GM23248 (cell line): ENCODE data around the gene OPTC. TPM values are rescaled to one million over a fixed set of nuclear protein-coding genes. Genes with fewer than 3 reads are reported as not detected.

Experiments used
- DNase-seq: peaks from one replicate; pipeline ENCODE4 v3.0.0-alpha.2; 2015
- H2AFZ ChIP-seq: fragments of 200-600 bp; sonication (generic); 2 replicates; pipeline ENCODE4 v1.6.1; 2016; ENCODE audit warnings: antibody characterized with exemption
- H3F3A ChIP-seq: fragments of 200-600 bp; sonication (generic); 2 replicates; pipeline ENCODE4 v1.6.1; 2016; ENCODE audit warnings: mild to moderate bottlenecking, antibody characterized with exemption, mixed run types; ENCODE audit not compliant: insufficient read depth
- H3K27ac ChIP-seq: fragments of 200-600 bp; sonication (generic); 2 replicates; pipeline ENCODE4 v1.5.1; 2016; ENCODE audit warnings: mild to moderate bottlenecking
- H3K27me3 ChIP-seq: fragments of 200-600 bp; sonication (generic); replicated peaks from 2 replicates; pipeline ENCODE4 v1.6.1; 2016; ENCODE audit warnings: mild to moderate bottlenecking; ENCODE audit not compliant: insufficient read depth
- H3K36me3 ChIP-seq: fragments of 200-600 bp; sonication (generic); 2 replicates; pipeline ENCODE4 v1.6.1; 2016; ENCODE audit warnings: low read depth, mild to moderate bottlenecking
- H3K4me1 ChIP-seq: fragments of 200-600 bp; sonication (generic); 2 replicates; pipeline ENCODE4 v1.6.1; 2016; ENCODE audit warnings: mild to moderate bottlenecking; ENCODE audit not compliant: insufficient read depth
- H3K4me2 ChIP-seq: fragments of 200-600 bp; sonication (generic); one replicate; pipeline ENCODE4 v1.6.1; 2016; ENCODE audit warnings: mild to moderate bottlenecking; ENCODE audit not compliant: unreplicated experiment
- H3K4me3 ChIP-seq: fragments of 200-600 bp; sonication (generic); 2 replicates; pipeline ENCODE4 v1.5.1; 2016; ENCODE audit warnings: mild to moderate bottlenecking
- H3K79me2 ChIP-seq: fragments of 200-600 bp; sonication (generic); 2 replicates; pipeline ENCODE4 v1.6.1; 2016; ENCODE audit warnings: mild to moderate bottlenecking; ENCODE audit not compliant: insufficient read depth
- H3K9ac ChIP-seq: fragments of 200-600 bp; sonication (generic); 2 replicates; pipeline ENCODE4 v1.6.1; 2016; ENCODE audit warnings: mild to moderate bottlenecking
- H3K9me2 ChIP-seq: fragments of 200-600 bp; sonication (generic); 2 replicates; pipeline ENCODE4 v1.6.1; 2016; ENCODE audit warnings: mixed run types, mild to moderate bottlenecking, moderate library complexity; ENCODE audit not compliant: insufficient read depth
- H3K9me3 ChIP-seq: fragments of 200-600 bp; sonication (generic); one replicate; pipeline ENCODE4 v1.6.1; 2017; ENCODE audit warnings: low read depth
- H4K20me1 ChIP-seq: fragments of 200-600 bp; sonication (generic); 2 replicates; pipeline ENCODE4 v1.6.0; 2016; ENCODE audit not compliant: insufficient read depth
- EZH2 ChIP-seq: fragments of 200-600 bp; sonication (generic); IDR thresholded peaks from 2 replicates; pipeline ENCODE4 v1.6.1; 2018; ENCODE audit warnings: antibody characterized with exemption, mild to moderate bottlenecking; ENCODE audit not compliant: insufficient read depth, poor library complexity, severe bottlenecking
- EZH2phosphoT487 ChIP-seq: fragments of 200-600 bp; sonication (generic); IDR thresholded peaks from 2 replicates; pipeline ENCODE4 v1.6.1; 2018; ENCODE audit warnings: antibody characterized with exemption, moderate library complexity, mild to moderate bottlenecking, low read depth; ENCODE audit not compliant: insufficient read depth
- WGBS, 2 experiments: methylation state at CpG; one replicate each; pipeline ENCODE4 v1.1.6; 2015 to 2017; ENCODE audit warnings: low lambda C conversion rate in 2 of 2, low coverage in 1 of 2; ENCODE audit errors: missing lambda C conversion rate in 2 of 2; 5-methylcytosine and 5-hydroxymethylcytosine counted together
- in situ Hi-C: fragments of 300-500 bp; cut with MboI; formaldehyde crosslinking; loops from 2 replicates; pipeline ENCODE4 v1.15.0; 2020
- polyA plus RNA-seq: library from polyadenylated mRNA; unstranded; fragments of >200 nt; fragmentation: Nextera tagmentation; extraction: Ambion mirVana; gene quantifications from 2 replicates; pipeline ENCODE4 v1.2.1, GENCODE V29; 2016
- total RNA-seq: library from RNA; depleted of rRNA; stranded (reverse); fragments of >200 nt; shearing (Covaris generic); gene quantifications from 2 replicates; pipeline ENCODE4 v1.2.3, GENCODE V29; 2014

OPTC gene
- total and polyA plus RNA-seq, 2 experiments from 2014 or later = not detected

GRCh38 chr1:203462878-203463277, 31.1 kb upstream of the OPTC start:
- TF ChIP-seq EZH2phosphoT487 (no peak), EZH2 (no peak)
- peak overlapping the region; percentile 91 for H3K27ac ChIP-seq
- in situ Hi-C loops = no loop called here
- H3K4me3 ChIP-seq = no peak overlapping the region
- no peaks in the 10 kb centered on the region for H3K27me3 ChIP-seq
- H2AFZ ChIP-seq = peak overlapping the region; percentile 81
- H3K36me3 ChIP-seq = no peaks in the 10 kb centered on the region
- H3K4me2 ChIP-seq = peak overlapping the region; percentile 47
- peaks cover 32% of the 10 kb centered on the region; the same call in 1 of the 2 replicates for H3F3A ChIP-seq
- no peaks in the 10 kb centered on the region for H3K9me3 ChIP-seq
- peak overlapping the region; percentile 68 for H3K9ac ChIP-seq
- H3K4me1 ChIP-seq = peaks cover 43% of the 10 kb centered on the region
- H4K20me1 ChIP-seq = no peaks in the 10 kb centered on the region
- H3K79me2 ChIP-seq = no peaks in the 10 kb centered on the region
- peak; percentile 93 for DNase-seq
- no peaks in the 10 kb centered on the region for H3K9me2 ChIP-seq
- WGBS, 2 experiments = 4 to 5% methylated on average over 5 to 6 of the region's 6 CpGs

GRCh38 chr1:203463469-203464062, 30.4 kb upstream of the OPTC start:
- DNase-seq = peak; percentile 77
- peak overlapping the region; percentile 91 for H3K27ac ChIP-seq

DNA sequence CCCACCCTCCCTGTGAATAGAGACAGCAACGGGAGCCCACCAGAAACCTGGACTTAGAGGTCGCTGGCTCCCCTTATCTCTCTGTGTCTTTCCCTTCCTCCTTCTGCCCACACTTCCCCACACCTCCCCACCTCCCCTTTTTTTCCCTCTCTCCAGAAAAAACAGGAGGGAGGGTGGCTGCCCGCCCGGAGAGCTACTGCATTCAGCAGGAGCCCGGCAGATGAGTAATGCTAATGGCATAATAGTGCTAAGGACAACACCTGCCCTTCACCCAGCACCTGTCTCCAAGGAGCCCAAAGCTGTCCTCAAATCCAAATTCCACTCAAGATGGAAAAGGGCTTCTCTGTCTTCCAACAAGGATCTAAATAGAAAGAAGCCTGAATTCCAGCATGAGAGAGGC, 29.7 kb upstream of the OPTC start:
- DNase-seq = peak; percentile 60
- Histone ChIP-seq H3K9ac (peak overlapping the region; percentile 68), H3K9me3 (no peaks in the 10 kb centered on the region), H3F3A (peaks cover 32% of the 10 kb centered on the region; the same call in 1 of the 2 replicates), H3K27me3 (no peaks in the 10 kb centered on the region), H3K9me2 (no peaks in the 10 kb centered on the region), H3K79me2 (no peaks in the 10 kb centered on the region), H3K36me3 (no peaks in the 10 kb centered on the region), H4K20me1 (no peaks in the 10 kb centered on the region), H2AFZ (peak overlapping the region; percentile 81), H3K4me2 (peak overlapping the region; percentile 47), H3K27ac (peak overlapping the region; percentile 91), H3K4me3 (no peak overlapping the region), H3K4me1 (peaks cover 43% of the 10 kb centered on the region)
- in situ Hi-C loops = no loop called here
- no peak for TF ChIP-seq EZH2
- 12 to 19% methylated on average over 4 to 5 of the region's 5 CpGs for WGBS, 2 experiments

More at GRCh38 chr1:203463469-203464062, 30.4 kb upstream of the OPTC start:
- Histone ChIP-seq H3K9me2 (no peaks in the 10 kb centered on the region), H3K4me3 (peak overlapping the region; percentile 25), H3K27me3 (no peaks in the 10 kb centered on the region), H3F3A (peaks cover 32% of the 10 kb centered on the region; the same call in 1 of the 2 replicates), H3K4me2 (peak overlapping the region; percentile 47), H3K4me1 (peaks cover 43% of the 10 kb centered on the region), H4K20me1 (no peaks in the 10 kb centered on the region), H3K9ac (peak overlapping the region; percentile 68), H3K9me3 (no peaks in the 10 kb centered on the region), H3K36me3 (no peaks in the 10 kb centered on the region), H3K79me2 (no peaks in the 10 kb centered on the region), H2AFZ (peak overlapping the region; percentile 81)
- in situ Hi-C loops = no loop called here
- WGBS, 2 experiments = 12 to 15% methylated on average over 7 of the region's 7 CpGs
- TF ChIP-seq EZH2 = no peak
- no peak for TF ChIP-seq EZH2phosphoT487

DNA sequence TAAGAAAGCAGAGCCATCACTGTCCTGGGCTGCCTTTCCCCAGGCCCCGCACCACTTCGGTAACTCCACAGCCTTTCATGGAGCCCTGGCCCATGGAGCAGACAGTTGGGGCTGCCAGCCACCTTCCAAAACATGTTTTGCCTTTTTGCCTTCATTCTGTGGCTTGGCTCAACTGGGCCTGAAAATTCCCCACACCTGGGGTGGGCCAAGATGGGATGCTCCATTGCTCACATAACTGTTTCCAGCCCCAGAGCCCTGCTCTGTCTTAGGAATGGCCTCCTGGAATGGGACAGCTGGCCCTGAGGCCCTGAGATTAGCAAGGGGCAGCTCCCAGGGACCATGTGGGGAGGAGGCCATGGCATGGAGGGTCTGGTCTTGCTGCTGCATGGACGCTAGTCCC, 29.2 kb upstream of the OPTC start:
- no peak for DNase-seq
- peaks cover 43% of the 10 kb centered on the region for H3K4me1 ChIP-seq
- H3K9me3 ChIP-seq = no peaks in the 10 kb centered on the region
- H3K4me2 ChIP-seq = no peak overlapping the region
- H3K79me2 ChIP-seq = no peaks in the 10 kb centered on the region
- no peak overlapping the region for H3K27ac ChIP-seq
- peaks cover 32% of the 10 kb centered on the region; the same call in 1 of the 2 replicates for H3F3A ChIP-seq
- no peak overlapping the region for H3K9ac ChIP-seq
- no peak overlapping the region for H2AFZ ChIP-seq
- H3K4me3 ChIP-seq = no peak overlapping the region
- WGBS, 2 experiments = 88 to 92% methylated on average over 3 of the region's 3 CpGs
- H3K9me2 ChIP-seq = no peaks in the 10 kb centered on the region
- in situ Hi-C loops = no loop called here
- H3K27me3 ChIP-seq = no peaks in the 10 kb centered on the region
- H4K20me1 ChIP-seq = no peaks in the 10 kb centered on the region
- no peaks in the 10 kb centered on the region for H3K36me3 ChIP-seq
- TF ChIP-seq EZH2 (no peak), EZH2phosphoT487 (no peak)
